Measurements from ENCODE around the gene TLK1.

Gene TLK1

GRCh38 chr2:171160119-171160955 lies at the start of gene TLK1:
TSS of gene TLK1 (minus strand) at chr2:171160893. CDS start at chr2:171160428, 465 bp downstream.
- TF ChIP-seq GATA3 (IDR thresholded peaks at IDR 0.05; ENCODE audit: low read depth, low read length) (no peak), GATA2 (IDR thresholded peaks at IDR 0.05; ENCODE audit: low read depth, low read length) (no peak)

- no peak for TF ChIP-seq GATA2 (IDR thresholded peaks at IDR 0.05; ENCODE audit: low read depth, low read length)
- TF ChIP-seq GATA3 (IDR thresholded peaks at IDR 0.05; ENCODE audit: low read depth, low read length): no peak
Measured at GRCh38 chr2:171210216-171210863, 49.6 kb upstream of the TLK1 start.

- no peak for TF ChIP-seq GATA3 (IDR thresholded peaks at IDR 0.05; ENCODE audit: low read depth, low read length)
- TF ChIP-seq GATA2 (IDR thresholded peaks at IDR 0.05; ENCODE audit: low read depth, low read length): no peak
Measured at GRCh38 chr2:171208657-171209056, 48.0 kb upstream of the TLK1 start.

GRCh38 chr2:171206422-171207115 lies 45.9 kb upstream of the TLK1 start:
- TF ChIP-seq GATA2 (IDR thresholded peaks at IDR 0.05; ENCODE audit: low read depth, low read length) (no peak), GATA3 (IDR thresholded peaks at IDR 0.05; ENCODE audit: low read depth, low read length) (no peak)

GRCh38 chr2:171205551-171205950 lies 44.9 kb upstream of the TLK1 start:
- TF ChIP-seq GATA2 (IDR thresholded peaks at IDR 0.05; ENCODE audit: low read depth, low read length): no peak
- no peak for TF ChIP-seq GATA3 (IDR thresholded peaks at IDR 0.05; ENCODE audit: low read depth, low read length)

GRCh38 chr2:171201767-171202166 lies 41.1 kb upstream of the TLK1 start:
- TF ChIP-seq GATA2 (IDR thresholded peaks at IDR 0.05; ENCODE audit: low read depth, low read length) (no peak), GATA3 (IDR thresholded peaks at IDR 0.05; ENCODE audit: low read depth, low read length) (no peak)

GRCh38 chr2:171201271-171201670 lies 40.6 kb upstream of the TLK1 start:
- no peak for TF ChIP-seq GATA3 (IDR thresholded peaks at IDR 0.05; ENCODE audit: low read depth, low read length)
- no peak for TF ChIP-seq GATA2 (IDR thresholded peaks at IDR 0.05; ENCODE audit: low read depth, low read length)

- TF ChIP-seq GATA3 (IDR thresholded peaks at IDR 0.05; ENCODE audit: low read depth, low read length) (no peak), GATA2 (IDR thresholded peaks at IDR 0.05; ENCODE audit: low read depth, low read length) (no peak)
Measured at GRCh38 chr2:171200469-171200868, 39.8 kb upstream of the TLK1 start.

- no peak for TF ChIP-seq GATA2 (IDR thresholded peaks at IDR 0.05; ENCODE audit: low read depth, low read length)
- no peak for TF ChIP-seq GATA3 (IDR thresholded peaks at IDR 0.05; ENCODE audit: low read depth, low read length)
Measured at GRCh38 chr2:171191021-171191420, 30.3 kb upstream of the TLK1 start.

GRCh38 chr2:171187819-171188218 lies 27.1 kb upstream of the TLK1 start:
- TF ChIP-seq GATA3 (IDR thresholded peaks at IDR 0.05; ENCODE audit: low read depth, low read length) (no peak), GATA2 (IDR thresholded peaks at IDR 0.05; ENCODE audit: low read depth, low read length) (no peak)

GRCh38 chr2:171187177-171187576 lies 26.5 kb upstream of the TLK1 start:
- no peak for TF ChIP-seq GATA3 (IDR thresholded peaks at IDR 0.05; ENCODE audit: low read depth, low read length)
- TF ChIP-seq GATA2 (IDR thresholded peaks at IDR 0.05; ENCODE audit: low read depth, low read length): no peak

GRCh38 chr2:171185941-171186340 lies 25.2 kb upstream of the TLK1 start:
- TF ChIP-seq GATA3 (IDR thresholded peaks at IDR 0.05; ENCODE audit: low read depth, low read length): no peak
- TF ChIP-seq GATA2 (IDR thresholded peaks at IDR 0.05; ENCODE audit: low read depth, low read length): no peak

- no peak for TF ChIP-seq GATA2 (IDR thresholded peaks at IDR 0.05; ENCODE audit: low read depth, low read length)
- no peak for TF ChIP-seq GATA3 (IDR thresholded peaks at IDR 0.05; ENCODE audit: low read depth, low read length)
Measured at GRCh38 chr2:171185165-171185818, 24.6 kb upstream of the TLK1 start.
